GM12892 (cell line): Measurements from ENCODE around the gene BLCAP.

ENCODE experiments used
- POLR2A ChIP-seq: IDR thresholded peaks from 2 replicates; pipeline ENCODE4 v1.6.1; 2011; ENCODE audit warnings: low read depth, low read length, control low read depth
- POLR2AphosphoS5 ChIP-seq: IDR thresholded peaks from 2 replicates; pipeline ENCODE4 v1.6.1; 2011; ENCODE audit warnings: low read depth, low read length, control low read depth
- TAF1 ChIP-seq: IDR thresholded peaks from 2 replicates; pipeline ENCODE4 v1.6.1; 2011; ENCODE audit warnings: low read depth, mild to moderate bottlenecking, control low read depth, low read length, borderline replicate concordance

- TF ChIP-seq POLR2AphosphoS5 (no peak), POLR2A (no peak), TAF1 (no peak)
These were observed 29.5 kb downstream of the BLCAP start for GRCh38 chr20:37498066-37498665.
